Left ventricle myocardium inferior (tissue), 1 donor: ENCODE results near the gene RASL10B. TPM values are rescaled to one million over a fixed set of nuclear protein-coding genes. Genes with fewer than 3 reads are reported as not detected.
A peak's percentile ranks its signal among the peaks of the same experiment; 100 is the strongest.
"Not testable (repeated sequence)": the region's sequence is repeated elsewhere in the genome, so short reads cannot be mapped to it uniquely, and the experiment has no call there.

Experiments
- DNase-seq: peaks from one replicate; pipeline ENCODE4 v3.0.0-alpha.2; 2020
- H3K27ac ChIP-seq: fragments of 200-600 bp; replicated peaks from 2 replicates; pipeline ENCODE4 v1.8.0; 2021
- H3K27me3 ChIP-seq: fragments of 200-600 bp; 2 replicates; pipeline ENCODE4 v1.8.0; 2021; ENCODE audit warnings: low read depth
- H3K36me3 ChIP-seq: fragments of 200-600 bp; 2 replicates; pipeline ENCODE4 v1.8.0; 2021
- H3K4me1 ChIP-seq: fragments of 200-600 bp; 2 replicates; pipeline ENCODE4 v1.8.0; 2021
- H3K4me3 ChIP-seq: fragments of 200-600 bp; 2 replicates; pipeline ENCODE4 v1.8.0; 2021; ENCODE audit warnings: mild to moderate bottlenecking, moderate library complexity
- H3K9me3 ChIP-seq: fragments of 200-600 bp; replicated peaks from 2 replicates; pipeline ENCODE4 v1.8.0; 2021
- intact Hi-C: fragments of 100-400 bp; cut with micrococcal nuclease; formaldehyde crosslinking; loops from one replicate; pipeline ENCODE4 v1.11.0; 2022
- total RNA-seq: library from RNA; stranded (reverse); fragmentation: NEBNext Ultra II Directional; extraction: Animal tissue kit (Norgen Biotek cat#: 25700); gene quantifications from one replicate; pipeline ENCODE4 v1.2.1, GENCODE V29; 2021
- TF ChIP-seq, protein P1 (sequence below): fragments of 200-600 bp; IDR thresholded peaks from 2 replicates; pipeline ENCODE4 v1.8.0; 2021; ENCODE audit warnings: antibody characterized with exemption, mild to moderate bottlenecking, borderline replicate concordance
- donor health status: DM: no; HTN: yes; CAD: no; lungs with severe emphysema.

Gene RASL10B
- total RNA-seq, 1 donor from 2014 or later = 18.4 TPM

DNA sequence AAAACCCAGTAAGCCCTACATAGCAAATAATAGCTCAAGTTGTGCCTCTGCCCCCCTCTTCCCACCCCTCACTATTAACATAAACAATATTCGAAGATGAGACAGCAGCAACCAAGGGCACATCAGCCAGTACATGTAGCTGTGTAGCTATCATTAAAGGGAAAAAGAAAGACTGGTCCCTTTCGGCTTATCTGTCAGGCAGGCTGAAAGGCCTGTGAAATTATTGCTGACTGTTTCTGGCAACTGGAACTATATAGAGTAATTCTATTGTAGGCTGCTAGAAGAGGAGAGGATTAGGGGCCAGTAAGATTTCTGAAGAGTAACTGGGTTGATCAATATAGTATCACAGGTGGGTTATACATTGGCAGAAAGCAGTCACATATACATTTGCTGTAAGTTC lies 36.5 kb upstream of the RASL10B start:
- Histone ChIP-seq H3K4me1 (peaks cover 19% of the 10 kb centered on the region), H3K4me3 (no peak overlapping the region), H3K27me3 (no peaks in the 10 kb centered on the region), H3K27ac (peak overlapping the region; percentile 53), H3K36me3 (peaks cover 41% of the 10 kb centered on the region), H3K9me3 (no peaks in the 10 kb centered on the region)
- no peak for DNase-seq
- TF ChIP-seq, protein P1, sequence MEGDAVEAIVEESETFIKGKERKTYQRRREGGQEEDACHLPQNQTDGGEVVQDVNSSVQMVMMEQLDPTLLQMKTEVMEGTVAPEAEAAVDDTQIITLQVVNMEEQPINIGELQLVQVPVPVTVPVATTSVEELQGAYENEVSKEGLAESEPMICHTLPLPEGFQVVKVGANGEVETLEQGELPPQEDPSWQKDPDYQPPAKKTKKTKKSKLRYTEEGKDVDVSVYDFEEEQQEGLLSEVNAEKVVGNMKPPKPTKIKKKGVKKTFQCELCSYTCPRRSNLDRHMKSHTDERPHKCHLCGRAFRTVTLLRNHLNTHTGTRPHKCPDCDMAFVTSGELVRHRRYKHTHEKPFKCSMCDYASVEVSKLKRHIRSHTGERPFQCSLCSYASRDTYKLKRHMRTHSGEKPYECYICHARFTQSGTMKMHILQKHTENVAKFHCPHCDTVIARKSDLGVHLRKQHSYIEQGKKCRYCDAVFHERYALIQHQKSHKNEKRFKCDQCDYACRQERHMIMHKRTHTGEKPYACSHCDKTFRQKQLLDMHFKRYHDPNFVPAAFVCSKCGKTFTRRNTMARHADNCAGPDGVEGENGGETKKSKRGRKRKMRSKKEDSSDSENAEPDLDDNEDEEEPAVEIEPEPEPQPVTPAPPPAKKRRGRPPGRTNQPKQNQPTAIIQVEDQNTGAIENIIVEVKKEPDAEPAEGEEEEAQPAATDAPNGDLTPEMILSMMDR = no peak
- intact Hi-C loops = no loop called here

DNA sequence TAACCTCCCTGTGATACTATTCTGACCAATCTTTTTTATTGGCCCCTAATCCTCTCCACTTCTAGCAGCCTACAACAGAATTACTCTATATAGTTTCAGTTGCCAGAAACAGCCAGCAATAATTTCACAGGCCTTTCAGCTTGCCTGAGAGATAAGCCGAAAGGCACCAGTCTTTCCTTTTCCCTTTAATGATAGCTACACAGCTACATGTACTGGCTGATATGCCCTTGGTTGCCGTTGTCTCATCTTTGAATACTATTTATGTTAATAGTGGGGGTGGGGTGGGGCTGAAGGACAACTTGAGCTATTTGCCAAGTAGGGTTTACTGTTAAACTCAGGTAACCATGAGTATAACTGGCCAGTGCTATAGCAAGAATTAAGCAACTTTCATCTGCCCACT lies 35.8 kb upstream of the RASL10B start:
- no peaks in the 10 kb centered on the region for H3K27me3 ChIP-seq
- H3K36me3 ChIP-seq = peaks cover 36% of the 10 kb centered on the region
- H3K4me1 ChIP-seq = peaks cover 19% of the 10 kb centered on the region
- peak overlapping the region; percentile 53 for H3K27ac ChIP-seq
- DNase-seq = no peak
- intact Hi-C loops = no loop called here
- TF ChIP-seq, protein P1 = no peak
- no peaks in the 10 kb centered on the region for H3K9me3 ChIP-seq
- no peak overlapping the region for H3K4me3 ChIP-seq

DNA sequence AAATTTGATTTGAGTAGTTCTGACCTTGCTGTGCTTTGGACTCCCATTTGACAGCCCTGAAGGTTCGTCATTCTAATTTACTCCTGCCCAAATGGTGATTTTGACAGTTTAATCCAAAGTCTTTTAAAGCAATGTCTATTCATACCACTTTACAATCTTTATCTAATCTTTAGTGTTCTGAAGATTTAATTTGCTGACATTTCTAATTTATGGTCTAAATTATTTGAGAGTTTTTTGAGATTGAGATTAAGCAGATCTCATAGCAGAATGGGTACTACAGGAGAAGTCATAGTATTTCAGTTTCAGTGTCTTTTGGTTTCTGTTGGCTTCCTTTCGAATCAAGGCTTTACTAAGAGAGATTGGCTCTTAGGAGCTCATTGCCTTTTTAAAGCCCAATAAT lies 32.6 kb upstream of the RASL10B start:
- intact Hi-C loops = no loop called here

DNA sequence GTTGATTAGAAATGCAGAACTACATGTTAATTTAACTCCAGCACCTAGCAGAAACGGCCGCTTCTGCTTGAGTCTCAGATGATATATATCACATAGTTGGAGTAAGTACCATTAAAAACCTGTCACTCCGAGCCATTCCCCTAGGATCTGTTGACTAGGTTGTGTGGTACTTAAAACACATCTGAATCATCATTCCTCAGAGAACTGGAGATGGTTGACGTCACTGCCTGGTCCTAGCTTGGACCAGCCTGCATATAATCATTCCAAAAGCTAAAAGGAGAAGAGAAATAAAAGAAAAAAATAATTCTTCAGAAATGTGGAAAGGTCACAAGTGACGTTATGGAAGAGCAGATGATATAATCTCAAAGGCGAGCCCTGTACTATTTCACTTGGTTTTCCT lies 31.3 kb upstream of the RASL10B start:
- no peak for DNase-seq
- TF ChIP-seq, protein P1 = no peak
- H3K4me3 ChIP-seq = no peak overlapping the region
- intact Hi-C loops = no loop called here
- H3K4me1 ChIP-seq = peaks cover 12% of the 10 kb centered on the region
- H3K27ac ChIP-seq = no peak overlapping the region
- peaks cover 12% of the 10 kb centered on the region for H3K36me3 ChIP-seq
- H3K27me3 ChIP-seq = no peaks in the 10 kb centered on the region
- H3K9me3 ChIP-seq = no peaks in the 10 kb centered on the region

More for the DNA sequence above, 32.6 kb upstream of the RASL10B start:
- peaks cover 26% of the 10 kb centered on the region for H3K36me3 ChIP-seq
- H3K27ac ChIP-seq = no peak overlapping the region
- H3K27me3 ChIP-seq = no peaks in the 10 kb centered on the region
- H3K4me3 ChIP-seq = no peak overlapping the region
- TF ChIP-seq, protein P1 = no peak
- no peak for DNase-seq
- peaks cover 19% of the 10 kb centered on the region for H3K4me1 ChIP-seq
- no peaks in the 10 kb centered on the region for H3K9me3 ChIP-seq

DNA sequence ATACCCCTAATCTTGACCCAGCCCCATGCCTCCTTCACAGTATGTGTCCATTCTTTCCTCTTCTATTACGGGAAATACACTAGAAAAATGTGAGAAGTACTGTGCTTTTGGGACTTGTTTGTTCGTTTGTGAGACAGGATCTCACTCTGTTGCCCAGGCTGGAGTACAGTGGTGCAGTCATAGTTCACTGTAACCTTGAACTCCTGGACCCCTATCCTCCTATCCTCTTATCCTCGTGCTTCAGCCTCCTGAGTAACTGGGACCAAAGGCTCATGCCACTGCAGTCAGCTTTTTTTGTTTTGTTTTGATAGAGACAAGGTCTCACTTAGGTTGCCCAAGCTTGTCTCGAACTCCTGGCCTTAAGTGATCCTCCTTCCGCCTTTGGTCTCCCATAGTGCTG lies 29.9 kb upstream of the RASL10B start:
- Histone ChIP-seq H3K36me3 (peaks cover 4% of the 10 kb centered on the region), H3K27ac (no peak overlapping the region), H3K27me3 (no peaks in the 10 kb centered on the region), H3K4me3 (no peak overlapping the region), H3K9me3 (no peaks in the 10 kb centered on the region), H3K4me1 (no peaks in the 10 kb centered on the region)
- DNase-seq = no peak
- TF ChIP-seq, protein P1 = no peak
- intact Hi-C loops = no loop called here

DNA sequence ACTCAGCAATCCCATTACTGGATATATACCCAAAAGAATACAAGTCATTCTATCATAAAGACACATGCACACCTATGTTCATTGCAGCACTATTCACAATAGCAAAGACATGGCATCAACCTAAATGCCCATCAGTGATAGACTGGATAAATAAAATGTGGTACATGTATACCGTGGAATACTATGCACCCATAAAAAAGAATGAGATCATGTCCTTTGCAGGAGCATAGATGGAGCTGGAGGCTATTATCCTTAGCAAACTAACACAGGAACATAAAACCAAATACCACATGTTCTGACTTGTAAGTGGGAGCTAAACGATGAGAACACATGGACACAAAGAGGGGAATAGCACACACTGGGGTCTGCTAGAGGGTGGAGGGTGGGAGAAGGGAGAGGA lies 28.1 kb upstream of the RASL10B start:
- intact Hi-C loops, H3K36me3 ChIP-seq, H3K27ac ChIP-seq, DNase-seq, H3K4me3 ChIP-seq, H3K27me3 ChIP-seq, H3K9me3 ChIP-seq, H3K4me1 ChIP-seq: not testable (repeated sequence)
